ENCODE measurements around the gene JADE2.
A peak's percentile ranks its signal among the peaks of the same experiment; 100 is the strongest.

JADE2 gene

GRCh38 chr5:134566741-134567221 lies 41.3 kb downstream of the JADE2 start:
- FAIRE-seq (no peak), DNase-seq (ENCODE audit: insufficient read length, low spot score) (no peak)

GRCh38 chr5:134567641-134568336 lies 42.3 kb downstream of the JADE2 start:
- no peak for FAIRE-seq

GRCh38 chr5:134568337-134568700 lies 42.8 kb downstream of the JADE2 start:
- DNase-seq (ENCODE audit: insufficient read length, low spot score) (no peak), FAIRE-seq (no peak)

More at GRCh38 chr5:134567641-134568336, 42.3 kb downstream of the JADE2 start:
- no peak for DNase-seq (ENCODE audit: insufficient read length, low spot score)

- FAIRE-seq = no peak
- no peak for DNase-seq (ENCODE audit: insufficient read length, low spot score)
These were observed 43.6 kb downstream of the JADE2 start for GRCh38 chr5:134568761-134569695.

DNA sequence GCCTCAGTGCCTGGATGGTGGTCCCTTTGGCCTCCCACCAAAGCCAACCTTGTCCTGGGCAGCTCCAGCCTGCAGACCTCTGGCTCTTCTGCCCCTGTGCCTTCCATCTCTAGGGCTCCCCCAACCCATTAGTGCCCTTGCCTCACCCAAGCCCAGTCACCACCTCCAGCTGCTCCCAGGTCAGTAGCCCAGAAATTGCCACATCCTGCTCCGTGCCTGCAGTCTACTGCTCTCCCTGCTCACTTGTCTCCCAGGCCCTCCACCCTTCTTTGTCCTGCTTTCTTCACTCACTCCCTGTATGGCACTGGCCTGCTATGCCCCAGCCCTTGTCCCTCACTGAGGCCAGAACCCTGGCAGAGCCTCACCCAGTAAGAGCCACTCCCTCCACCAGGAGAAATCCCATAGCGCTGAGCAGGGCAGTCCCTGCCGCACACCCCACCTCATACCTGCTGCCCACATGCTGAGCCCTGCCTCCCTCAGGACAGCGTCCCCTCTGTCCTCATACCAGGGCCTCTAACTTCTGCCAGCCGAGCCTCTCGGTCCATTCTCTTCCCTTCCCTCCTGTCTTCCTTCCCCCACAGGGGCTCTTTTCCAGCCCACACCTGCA lies 44.4 kb downstream of the JADE2 start:
- FAIRE-seq (no peak), DNase-seq (ENCODE audit: insufficient read length, low spot score) (no peak)

DNA sequence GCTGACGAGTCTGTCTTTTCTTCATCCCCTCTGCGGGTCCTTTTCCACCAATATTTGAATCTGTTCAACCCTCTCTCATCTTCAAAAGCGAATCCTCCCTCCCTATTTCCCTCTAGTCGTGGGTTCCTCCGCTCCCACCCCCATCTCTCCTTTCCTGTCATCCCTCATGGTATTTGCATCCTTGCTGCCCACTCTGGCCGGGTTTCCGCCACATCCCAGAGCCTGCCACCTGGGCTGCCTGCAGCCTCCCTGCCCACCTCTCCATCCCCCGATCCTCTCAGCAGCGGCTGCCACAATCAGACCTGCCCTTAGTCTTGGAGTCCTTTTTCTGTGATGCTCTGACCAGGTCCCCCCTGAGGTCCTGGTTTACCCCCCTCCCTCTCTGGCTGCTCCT lies 44.9 kb downstream of the JADE2 start:
- FAIRE-seq (no peak), DNase-seq (ENCODE audit: insufficient read length, low spot score) (no peak)

- FAIRE-seq = no peak
- DNase-seq (ENCODE audit: insufficient read length, low spot score) = no peak
These were observed 45.4 kb downstream of the JADE2 start for GRCh38 chr5:134570886-134571285.

- FAIRE-seq (no peak), DNase-seq (ENCODE audit: insufficient read length, low spot score) (no peak)
These were observed 46.4 kb downstream of the JADE2 start for GRCh38 chr5:134571693-134572405.

GRCh38 chr5:134572811-134573210 lies 47.3 kb downstream of the JADE2 start:
- DNase-seq (ENCODE audit: insufficient read length, low spot score) (no peak), FAIRE-seq (no peak)

GRCh38 chr5:134574521-134574920 lies 49.1 kb downstream of the JADE2 start:
- FAIRE-seq = no peak
- no peak for DNase-seq (ENCODE audit: insufficient read length, low spot score)

DNA sequence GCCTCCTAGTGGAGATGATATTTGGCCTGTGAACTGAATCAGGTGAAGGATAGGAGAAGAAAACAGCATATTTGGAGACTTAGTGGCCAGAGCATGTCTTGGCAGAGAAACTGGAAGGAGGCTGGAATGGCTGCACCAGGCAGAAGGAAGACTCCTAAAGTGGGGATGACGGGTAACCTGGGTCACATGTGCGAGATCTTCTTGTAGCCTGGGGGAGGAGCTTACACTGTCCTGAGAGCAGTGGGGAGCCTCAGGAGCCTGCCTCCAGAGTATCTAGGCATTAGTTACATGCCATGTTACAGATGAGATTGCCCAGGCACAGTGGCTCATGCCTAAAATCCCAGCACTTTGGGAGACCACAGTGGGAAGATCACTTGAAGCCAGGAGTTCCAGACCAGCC lies 49.8 kb downstream of the JADE2 start:
- DNase-seq (ENCODE audit: insufficient read length, low spot score) (no peak), FAIRE-seq (no peak)

GRCh38 chr5:134576386-134577021 lies 51.0 kb downstream of the JADE2 start:
- FAIRE-seq (no peak), DNase-seq (ENCODE audit: insufficient read length, low spot score) (no peak)

DNA sequence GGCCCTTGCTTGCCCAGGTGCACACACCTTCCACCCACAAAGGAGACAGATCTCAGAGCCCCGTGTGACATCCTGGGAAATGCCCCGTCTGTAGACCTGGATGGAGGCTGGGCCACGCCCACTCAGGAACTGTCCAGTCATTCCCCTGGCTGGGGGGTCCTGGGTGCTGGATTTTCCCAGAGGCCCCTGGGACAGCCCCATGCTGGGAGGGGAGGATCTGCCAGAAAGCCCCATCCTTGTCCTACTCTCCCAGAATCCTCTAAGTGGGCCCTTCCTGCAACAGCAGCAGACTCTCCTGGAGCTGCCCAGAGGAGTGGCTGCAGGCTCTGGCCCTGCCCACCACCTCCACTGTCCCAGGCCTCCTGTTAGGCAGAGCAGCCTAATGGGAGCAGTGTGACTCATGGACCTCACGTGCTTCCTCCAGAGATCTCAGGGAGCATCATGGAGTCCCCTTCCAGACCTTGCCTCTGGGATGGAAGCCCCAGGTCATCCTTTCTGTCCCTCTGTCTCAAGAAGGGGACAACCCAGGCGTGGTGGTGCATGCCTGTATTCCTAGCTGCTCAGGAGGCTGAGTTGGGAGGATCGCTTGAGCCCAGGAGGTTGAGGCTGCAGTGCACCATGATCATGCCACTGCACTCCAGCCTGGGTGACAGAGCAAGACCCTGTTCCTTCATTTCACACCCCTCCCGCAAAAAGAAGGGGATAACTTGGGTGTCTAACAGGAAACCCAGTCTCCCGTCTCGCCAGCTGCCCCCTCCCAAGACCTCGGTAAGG lies 51.7 kb downstream of the JADE2 start:
- peak; percentile 54 for DNase-seq (ENCODE audit: insufficient read length, low spot score)
- FAIRE-seq = no peak

- DNase-seq (ENCODE audit: insufficient read length, low spot score) (peak; percentile 78), FAIRE-seq (peak; percentile 83)
These were observed 52.5 kb downstream of the JADE2 start for GRCh38 chr5:134577796-134578577.

DNA sequence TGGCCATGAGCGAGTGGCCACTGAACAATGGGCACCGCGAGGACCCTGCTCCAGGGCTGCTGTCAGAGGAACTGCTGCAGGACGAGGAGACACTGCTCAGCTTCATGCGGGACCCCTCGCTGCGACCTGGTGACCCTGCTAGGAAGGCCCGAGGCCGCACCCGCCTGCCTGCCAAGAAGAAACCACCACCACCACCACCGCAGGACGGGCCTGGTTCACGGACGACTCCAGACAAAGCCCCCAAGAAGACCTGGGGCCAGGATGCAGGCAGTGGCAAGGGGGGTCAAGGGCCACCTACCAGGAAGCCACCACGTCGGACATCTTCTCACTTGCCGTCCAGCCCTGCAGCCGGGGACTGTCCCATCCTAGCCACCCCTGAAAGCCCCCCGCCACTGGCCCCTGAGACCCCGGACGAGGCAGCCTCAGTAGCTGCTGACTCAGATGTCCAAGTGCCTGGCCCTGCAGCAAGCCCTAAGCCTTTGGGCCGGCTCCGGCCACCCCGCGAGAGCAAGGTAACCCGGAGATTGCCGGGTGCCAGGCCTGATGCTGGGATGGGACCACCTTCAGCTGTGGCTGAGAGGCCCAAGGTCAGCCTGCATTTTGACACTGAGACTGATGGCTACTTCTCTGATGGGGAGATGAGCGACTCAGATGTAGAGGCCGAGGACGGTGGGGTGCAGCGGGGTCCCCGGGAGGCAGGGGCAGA lies 53.3 kb downstream of the JADE2 start:
- no peak for FAIRE-seq
- DNase-seq (ENCODE audit: insufficient read length, low spot score) = no peak

DNA sequence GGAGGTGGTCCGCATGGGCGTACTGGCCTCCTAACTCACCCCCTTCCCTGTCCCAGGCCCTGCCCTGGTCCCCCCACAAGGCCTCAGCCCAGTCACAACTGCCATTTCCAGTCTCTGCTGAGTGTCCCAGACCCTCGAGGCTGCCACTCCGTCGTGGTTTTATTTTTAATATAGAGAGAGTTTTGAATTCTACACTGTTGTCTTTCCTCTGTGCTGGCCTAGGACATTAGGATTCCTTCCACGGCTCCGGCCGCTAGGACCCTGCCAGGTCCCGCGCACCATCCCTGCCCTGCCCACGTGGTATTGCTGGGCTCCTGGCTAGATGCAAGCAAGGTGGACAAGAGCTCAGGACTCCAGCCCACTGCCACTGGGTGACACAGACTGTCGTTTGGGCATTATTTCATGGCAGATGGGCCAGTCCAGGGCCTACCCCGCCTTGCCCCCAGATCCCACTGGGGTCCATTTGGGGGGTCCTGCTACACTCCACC lies 53.9 kb downstream of the JADE2 start:
- DNase-seq (ENCODE audit: insufficient read length, low spot score) = no peak
- FAIRE-seq = no peak

- FAIRE-seq (no peak), DNase-seq (ENCODE audit: insufficient read length, low spot score) (no peak)
These were observed 54.6 kb downstream of the JADE2 start for GRCh38 chr5:134580001-134580460.
